ENCODE results near the gene MT1X.

Gene MT1X

DNA sequence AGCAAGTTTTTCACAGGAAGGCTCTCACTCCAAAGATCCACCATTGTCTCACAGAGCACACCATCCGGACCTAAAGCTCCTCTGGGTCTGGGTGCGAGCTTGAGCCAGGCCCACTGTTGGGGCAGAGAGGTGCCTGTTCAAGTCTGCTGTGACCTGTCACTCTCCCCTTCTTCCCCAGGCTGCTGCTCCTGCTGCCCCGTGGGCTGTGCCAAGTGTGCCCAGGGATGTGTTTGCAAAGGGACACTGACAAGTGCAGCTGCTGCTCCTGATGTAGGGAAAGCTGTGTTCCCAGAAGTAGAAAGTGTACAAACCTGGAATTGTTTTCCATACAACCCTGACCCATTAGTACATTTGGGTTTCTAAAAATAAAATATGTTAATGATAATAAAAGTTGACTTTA is 4.8 kb upstream of the MT1X start:
- no peak overlapping the region for H3K4me3 ChIP-seq (ENCODE audit: low read length in 2 of 2)

GRCh38 chr16:56679078-56679730 is 3.1 kb upstream of the MT1X start:
- Histone ChIP-seq H3K36me3 (ENCODE audit: control insufficient read depth in 2 of 2, insufficient read depth in 2 of 2, low read length in 2 of 2) (no peaks in the 10 kb centered on the region), H3K27ac (ENCODE audit: low read depth in 2 of 2, low read length in 2 of 2) (no peak overlapping the region), H3K4me3 (ENCODE audit: low read length in 2 of 2) (no peak overlapping the region), H3K9me3 (ENCODE audit: control insufficient read depth in 2 of 2, low read length in 2 of 2) (no peaks in the 10 kb centered on the region), H3K4me1 (ENCODE audit: control insufficient read depth in 2 of 2, insufficient read depth in 2 of 2, low read length in 2 of 2) (peaks cover 17% of the 10 kb centered on the region in 2 donors), H3K9ac (ENCODE audit: low read depth in 1 of 2, low read length in 2 of 2) (no peak overlapping the region), H3K27me3 (ENCODE audit: control insufficient read depth in 2 of 2, insufficient read depth in 2 of 2, low read length in 2 of 2) (peaks cover 0 to 7% of the 10 kb centered on the region in 2 donors)

More for the DNA sequence above, 4.8 kb upstream of the MT1X start:
- Histone ChIP-seq H3K9me3 (ENCODE audit: control insufficient read depth in 2 of 2, low read length in 2 of 2) (no peaks in the 10 kb centered on the region), H3K4me1 (ENCODE audit: control insufficient read depth in 2 of 2, insufficient read depth in 2 of 2, low read length in 2 of 2) (peaks cover 4 to 5% of the 10 kb centered on the region in 2 donors), H3K27ac (ENCODE audit: low read depth in 2 of 2, low read length in 2 of 2) (no peak overlapping the region), H3K27me3 (ENCODE audit: control insufficient read depth in 2 of 2, insufficient read depth in 2 of 2, low read length in 2 of 2) (peaks cover 0 to 13% of the 10 kb centered on the region in 2 donors), H3K9ac (ENCODE audit: low read depth in 1 of 2, low read length in 2 of 2) (no peak overlapping the region), H3K36me3 (ENCODE audit: control insufficient read depth in 2 of 2, insufficient read depth in 2 of 2, low read length in 2 of 2) (no peaks in the 10 kb centered on the region)

- Histone ChIP-seq H3K4me1 (ENCODE audit: control insufficient read depth in 2 of 2, insufficient read depth in 2 of 2, low read length in 2 of 2) (peaks cover 17% of the 10 kb centered on the region in 2 donors), H3K36me3 (ENCODE audit: control insufficient read depth in 2 of 2, insufficient read depth in 2 of 2, low read length in 2 of 2) (no peaks in the 10 kb centered on the region), H3K9ac (ENCODE audit: low read depth in 1 of 2, low read length in 2 of 2) (no peak overlapping the region), H3K9me3 (ENCODE audit: control insufficient read depth in 2 of 2, low read length in 2 of 2) (no peaks in the 10 kb centered on the region), H3K4me3 (ENCODE audit: low read length in 2 of 2) (no peak overlapping the region), H3K27me3 (ENCODE audit: control insufficient read depth in 2 of 2, insufficient read depth in 2 of 2, low read length in 2 of 2) (peaks cover 0 to 7% of the 10 kb centered on the region in 2 donors), H3K27ac (ENCODE audit: low read depth in 2 of 2, low read length in 2 of 2) (no peak overlapping the region)
Observed at GRCh38 chr16:56679818-56680217, 2.5 kb upstream of the MT1X start.

- Histone ChIP-seq H3K4me1 (ENCODE audit: control insufficient read depth in 2 of 2, insufficient read depth in 2 of 2, low read length in 2 of 2) (peaks cover 17% of the 10 kb centered on the region in 2 donors), H3K9me3 (ENCODE audit: control insufficient read depth in 2 of 2, low read length in 2 of 2) (no peaks in the 10 kb centered on the region), H3K9ac (ENCODE audit: low read depth in 1 of 2, low read length in 2 of 2) (peak overlapping the region; percentile 86 to 94), H3K27me3 (ENCODE audit: control insufficient read depth in 2 of 2, insufficient read depth in 2 of 2, low read length in 2 of 2) (no peaks in the 10 kb centered on the region), H3K4me3 (ENCODE audit: low read length in 2 of 2) (peak overlapping the region; percentile 82 to 94), H3K36me3 (ENCODE audit: control insufficient read depth in 2 of 2, insufficient read depth in 2 of 2, low read length in 2 of 2) (no peaks in the 10 kb centered on the region), H3K27ac (ENCODE audit: low read depth in 2 of 2, low read length in 2 of 2) (peak overlapping the region; percentile 62 to 84)
Observed at GRCh38 chr16:56682703-56683397, 580 bp downstream of the MT1X start.

- Histone ChIP-seq H3K9ac (ENCODE audit: low read depth in 1 of 2, low read length in 2 of 2) (peak overlapping the region; percentile 43 to 86), H3K27me3 (ENCODE audit: control insufficient read depth in 2 of 2, insufficient read depth in 2 of 2, low read length in 2 of 2) (no peaks in the 10 kb centered on the region), H3K36me3 (ENCODE audit: control insufficient read depth in 2 of 2, insufficient read depth in 2 of 2, low read length in 2 of 2) (no peaks in the 10 kb centered on the region), H3K4me1 (ENCODE audit: control insufficient read depth in 2 of 2, insufficient read depth in 2 of 2, low read length in 2 of 2) (peaks cover 17% of the 10 kb centered on the region in 2 donors), H3K9me3 (ENCODE audit: control insufficient read depth in 2 of 2, low read length in 2 of 2) (no peaks in the 10 kb centered on the region), H3K4me3 (ENCODE audit: low read length in 2 of 2) (peak overlapping the region; percentile 82 to 94), H3K27ac (ENCODE audit: low read depth in 2 of 2, low read length in 2 of 2) (no peak overlapping the region)
Observed at GRCh38 chr16:56683424-56684172, 1.3 kb downstream of the MT1X start.

- no peak overlapping the region for H3K27ac ChIP-seq (ENCODE audit: low read depth in 2 of 2, low read length in 2 of 2)
- H3K4me3 ChIP-seq (ENCODE audit: low read length in 2 of 2), result no peak overlapping the region
- peaks cover 17% of the 10 kb centered on the region in 2 donors for H3K4me1 ChIP-seq (ENCODE audit: control insufficient read depth in 2 of 2, insufficient read depth in 2 of 2, low read length in 2 of 2)
- H3K27me3 ChIP-seq (ENCODE audit: control insufficient read depth in 2 of 2, insufficient read depth in 2 of 2, low read length in 2 of 2), result no peaks in the 10 kb centered on the region
- H3K9ac ChIP-seq (ENCODE audit: low read depth in 1 of 2, low read length in 2 of 2), result no peak overlapping the region
- no peaks in the 10 kb centered on the region for H3K9me3 ChIP-seq (ENCODE audit: control insufficient read depth in 2 of 2, low read length in 2 of 2)
- no peaks in the 10 kb centered on the region for H3K36me3 ChIP-seq (ENCODE audit: control insufficient read depth in 2 of 2, insufficient read depth in 2 of 2, low read length in 2 of 2)
Observed at GRCh38 chr16:56684256-56684925, 2.1 kb downstream of the MT1X start.

DNA sequence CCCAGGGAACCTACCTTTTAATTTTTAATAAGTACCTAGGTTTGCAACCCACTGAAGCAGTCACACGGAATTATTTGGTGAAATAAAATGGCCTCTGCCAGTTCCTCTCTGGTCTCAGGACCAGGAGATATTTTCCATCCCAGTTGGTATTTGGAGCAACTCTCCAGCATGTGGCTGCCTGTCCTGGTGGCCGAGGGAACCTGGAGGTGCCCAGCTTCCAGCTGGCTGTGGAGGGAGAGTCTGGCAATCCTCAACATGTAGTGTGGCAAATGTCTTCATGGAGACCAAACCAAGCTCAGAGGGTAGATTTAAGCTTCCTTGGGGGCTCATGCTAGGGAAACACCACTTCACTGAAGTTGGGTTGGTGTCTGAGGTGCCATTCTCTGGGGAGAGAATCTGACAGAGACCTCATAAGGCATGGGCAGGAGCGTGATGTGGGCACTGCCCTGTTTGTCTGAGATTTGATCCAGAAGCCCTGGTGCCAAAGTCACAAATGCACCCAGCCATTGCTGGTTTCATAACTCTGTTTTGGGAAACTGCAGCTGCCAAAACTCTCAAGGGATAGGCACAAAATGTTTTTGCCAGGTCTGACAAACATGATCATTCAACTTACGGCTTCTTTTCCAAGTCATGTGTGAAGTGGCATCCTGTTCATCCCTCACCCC is 2.8 kb downstream of the MT1X start:
- Histone ChIP-seq H3K27me3 (ENCODE audit: control insufficient read depth in 2 of 2, insufficient read depth in 2 of 2, low read length in 2 of 2) (no peaks in the 10 kb centered on the region), H3K27ac (ENCODE audit: low read depth in 2 of 2, low read length in 2 of 2) (no peak overlapping the region), H3K9me3 (ENCODE audit: control insufficient read depth in 2 of 2, low read length in 2 of 2) (no peaks in the 10 kb centered on the region), H3K9ac (ENCODE audit: low read depth in 1 of 2, low read length in 2 of 2) (no peak overlapping the region), H3K4me3 (ENCODE audit: low read length in 2 of 2) (no peak overlapping the region), H3K36me3 (ENCODE audit: control insufficient read depth in 2 of 2, insufficient read depth in 2 of 2, low read length in 2 of 2) (no peaks in the 10 kb centered on the region), H3K4me1 (ENCODE audit: control insufficient read depth in 2 of 2, insufficient read depth in 2 of 2, low read length in 2 of 2) (peaks cover 17% of the 10 kb centered on the region in 2 donors)

DNA sequence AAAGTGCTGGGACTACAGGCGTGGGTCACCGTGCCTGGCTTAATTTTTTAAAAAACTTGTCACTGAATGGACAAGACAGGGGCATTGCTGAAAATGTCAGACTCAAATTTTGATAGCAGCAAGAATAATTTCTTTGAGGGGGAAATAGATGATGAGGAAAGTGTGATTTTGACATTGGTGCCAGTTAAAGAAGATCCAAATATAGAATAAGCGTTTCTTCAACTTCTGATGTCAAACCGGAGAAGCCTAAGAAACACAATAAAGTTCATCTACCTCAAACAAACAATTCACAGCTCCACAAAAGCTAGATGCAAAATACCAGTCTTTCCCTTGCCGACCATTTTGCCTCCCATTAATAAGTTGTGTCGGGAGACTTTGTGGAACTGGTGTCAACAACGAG is 4.5 kb downstream of the MT1X start:
- no peak overlapping the region for H3K27ac ChIP-seq (ENCODE audit: low read depth in 2 of 2, low read length in 2 of 2)
- H3K4me3 ChIP-seq (ENCODE audit: low read length in 2 of 2), result no peak overlapping the region
- no peaks in the 10 kb centered on the region for H3K36me3 ChIP-seq (ENCODE audit: control insufficient read depth in 2 of 2, insufficient read depth in 2 of 2, low read length in 2 of 2)
- no peak overlapping the region for H3K9ac ChIP-seq (ENCODE audit: low read depth in 1 of 2, low read length in 2 of 2)
- H3K9me3 ChIP-seq (ENCODE audit: control insufficient read depth in 2 of 2, low read length in 2 of 2), result no peaks in the 10 kb centered on the region
- peaks cover 12 to 14% of the 10 kb centered on the region in 2 donors for H3K4me1 ChIP-seq (ENCODE audit: control insufficient read depth in 2 of 2, insufficient read depth in 2 of 2, low read length in 2 of 2)
- H3K27me3 ChIP-seq (ENCODE audit: control insufficient read depth in 2 of 2, insufficient read depth in 2 of 2, low read length in 2 of 2), result no peaks in the 10 kb centered on the region

DNA sequence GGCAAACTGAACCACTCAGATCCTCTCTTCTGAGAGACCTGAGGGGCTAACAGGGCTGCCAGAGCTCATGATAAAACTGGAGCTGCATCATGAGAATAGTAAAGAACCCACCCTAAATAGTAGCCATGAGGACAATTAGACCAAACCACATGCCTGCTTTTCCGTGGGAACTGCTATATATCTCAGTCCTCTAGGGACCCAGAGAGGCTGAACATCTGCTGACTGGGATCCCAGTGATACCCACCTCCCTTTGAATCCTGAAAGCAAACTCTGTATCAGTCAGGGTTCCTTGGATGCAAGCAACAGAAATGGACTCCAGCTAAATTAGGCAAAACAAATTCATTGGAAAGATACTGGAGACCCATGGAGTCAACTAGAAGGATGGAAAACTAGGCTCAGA is 6.5 kb downstream of the MT1X start:
- no peak overlapping the region for H3K4me3 ChIP-seq (ENCODE audit: low read length in 2 of 2)
- H3K27me3 ChIP-seq (ENCODE audit: control insufficient read depth in 2 of 2, insufficient read depth in 2 of 2, low read length in 2 of 2), result no peaks in the 10 kb centered on the region
- H3K9me3 ChIP-seq (ENCODE audit: control insufficient read depth in 2 of 2, low read length in 2 of 2), result no peaks in the 10 kb centered on the region
- H3K27ac ChIP-seq (ENCODE audit: low read depth in 2 of 2, low read length in 2 of 2), result no peak overlapping the region
- no peak overlapping the region for H3K9ac ChIP-seq (ENCODE audit: low read depth in 1 of 2, low read length in 2 of 2)
- H3K36me3 ChIP-seq (ENCODE audit: control insufficient read depth in 2 of 2, insufficient read depth in 2 of 2, low read length in 2 of 2), result no peaks in the 10 kb centered on the region
- H3K4me1 ChIP-seq (ENCODE audit: control insufficient read depth in 2 of 2, insufficient read depth in 2 of 2, low read length in 2 of 2), result peaks cover 0 to 2% of the 10 kb centered on the region in 2 donors

Measured in mucosa of rectum (tissue), 2 donors.